MG63 (cell line): Measurements from ENCODE around the gene TF. TPM values are rescaled to one million over a fixed set of nuclear protein-coding genes. Genes with fewer than 3 reads are reported as not detected.

Experiments
- DNase-seq: peaks from one replicate; pipeline ENCODE4 v3.0.0-alpha.2; 2020
- H3K27me3 ChIP-seq: fragments of 250-450 bp; sonication (Bioruptor Pico); 2 replicates; pipeline ENCODE4 v1.5.1; 2020; ENCODE audit warnings: mild to moderate bottlenecking, moderate library complexity
- H3K36me3 ChIP-seq: fragments of 250-450 bp; sonication (Bioruptor Pico); 2 replicates; pipeline ENCODE4 v1.5.1; 2020; ENCODE audit warnings: mild to moderate bottlenecking, moderate library complexity
- H3K4me3 ChIP-seq: fragments of 250-450 bp; sonication (Bioruptor Pico); 2 replicates; pipeline ENCODE4 v1.5.1; 2020; ENCODE audit warnings: mild to moderate bottlenecking, moderate library complexity
- H3K9me3 ChIP-seq: fragments of 250-450 bp; sonication (Bioruptor Pico); 2 replicates; pipeline ENCODE4 v1.5.1; 2020; ENCODE audit warnings: mild to moderate bottlenecking, moderate library complexity
- total RNA-seq: library from RNA; depleted of rRNA; stranded (reverse); fragments of >200 nt; shearing (Covaris generic); gene quantifications from 2 replicates; pipeline ENCODE4 v1.2.3, GENCODE V29; 2014; ENCODE audit warnings: low replicate concordance

Gene TF
- total RNA-seq, 1 experiment from 2014 or later: not detected

DNA sequence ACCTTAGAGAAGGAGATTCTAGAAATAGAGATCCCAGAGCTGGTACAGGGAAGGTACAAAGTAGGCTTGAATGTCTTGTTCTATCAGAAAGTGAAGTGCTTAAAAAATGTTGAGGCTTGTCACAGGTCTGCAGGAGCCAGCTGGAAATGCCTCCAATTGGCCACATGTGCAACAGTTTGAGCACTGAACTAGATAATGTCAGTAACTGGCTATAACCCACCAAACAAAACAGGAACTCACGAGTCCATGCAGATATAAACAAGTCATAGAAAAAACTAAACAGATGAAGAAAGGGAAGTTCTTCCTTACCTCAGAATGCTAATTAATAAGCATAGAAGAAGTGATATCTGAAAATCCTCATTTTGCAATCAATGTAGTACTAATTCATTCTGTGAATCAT lies 11.9 kb upstream of the TF start:
- Histone ChIP-seq H3K4me3 (no peak overlapping the region), H3K27me3 (peaks cover 8% of the 10 kb centered on the region), H3K9me3 (peaks cover 9% of the 10 kb centered on the region; the same call in 1 of the 2 replicates), H3K36me3 (no peaks in the 10 kb centered on the region)
- DNase-seq: no peak

GRCh38 chr3:133742351-133743091 lies 3.7 kb upstream of the TF start:
- no peaks in the 10 kb centered on the region; the same call in 1 of the 2 replicates for H3K9me3 ChIP-seq
- peak; percentile 45 for DNase-seq
- H3K36me3 ChIP-seq: no peaks in the 10 kb centered on the region
- no peaks in the 10 kb centered on the region; the same call in 1 of the 2 replicates for H3K27me3 ChIP-seq
- H3K4me3 ChIP-seq: no peak overlapping the region

- Histone ChIP-seq H3K36me3 (no peaks in the 10 kb centered on the region), H3K27me3 (no peaks in the 10 kb centered on the region), H3K9me3 (no peaks in the 10 kb centered on the region; the same call in 1 of the 2 replicates), H3K4me3 (no peak overlapping the region)
- DNase-seq: no peak
These were observed 2.0 kb upstream of the TF start for GRCh38 chr3:133744241-133744640.

DNA sequence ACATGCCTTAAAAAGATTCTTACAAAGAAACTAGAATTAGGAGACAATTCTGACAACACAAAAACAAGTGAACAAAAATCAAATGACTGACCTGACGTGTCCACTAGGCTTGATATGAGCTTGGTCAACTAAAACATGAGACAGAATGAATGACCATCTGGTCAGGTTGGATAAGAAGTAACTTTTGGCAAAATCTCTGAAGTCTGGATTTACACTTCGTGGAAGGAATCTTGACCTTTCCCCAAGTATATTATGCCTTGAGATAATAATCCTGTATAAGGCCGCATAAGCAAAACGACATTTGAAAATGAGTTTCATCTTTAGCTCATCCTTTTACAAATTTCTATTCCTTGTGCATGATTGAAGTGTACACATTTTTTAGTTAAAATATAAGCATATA lies 1.1 kb upstream of the TF start:
- H3K4me3 ChIP-seq: no peak overlapping the region
- H3K9me3 ChIP-seq: no peaks in the 10 kb centered on the region
- H3K36me3 ChIP-seq: no peaks in the 10 kb centered on the region
- no peak for DNase-seq
- H3K27me3 ChIP-seq: no peaks in the 10 kb centered on the region

DNA sequence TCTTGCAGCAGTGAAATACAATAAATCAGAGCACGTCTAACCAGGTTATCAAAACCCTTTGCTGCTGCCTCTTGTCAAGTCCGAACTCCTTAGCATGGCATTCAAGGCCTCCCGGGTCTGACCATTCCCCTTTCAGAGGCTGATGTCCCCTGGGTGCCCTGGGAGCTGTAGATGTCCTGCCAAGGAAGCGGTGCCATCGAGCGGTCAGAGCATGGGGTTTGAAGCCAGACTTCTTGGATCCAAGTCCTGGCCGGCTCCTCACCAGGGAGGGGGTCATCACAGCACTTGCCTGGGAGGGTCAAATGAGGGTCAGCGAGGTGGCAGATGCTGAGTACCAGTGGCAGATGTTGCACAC lies 496 bp downstream of the TF start:
- H3K36me3 ChIP-seq: no peaks in the 10 kb centered on the region
- no peaks in the 10 kb centered on the region for H3K27me3 ChIP-seq
- H3K9me3 ChIP-seq: no peaks in the 10 kb centered on the region
- DNase-seq: no peak
- H3K4me3 ChIP-seq: no peak overlapping the region

DNA sequence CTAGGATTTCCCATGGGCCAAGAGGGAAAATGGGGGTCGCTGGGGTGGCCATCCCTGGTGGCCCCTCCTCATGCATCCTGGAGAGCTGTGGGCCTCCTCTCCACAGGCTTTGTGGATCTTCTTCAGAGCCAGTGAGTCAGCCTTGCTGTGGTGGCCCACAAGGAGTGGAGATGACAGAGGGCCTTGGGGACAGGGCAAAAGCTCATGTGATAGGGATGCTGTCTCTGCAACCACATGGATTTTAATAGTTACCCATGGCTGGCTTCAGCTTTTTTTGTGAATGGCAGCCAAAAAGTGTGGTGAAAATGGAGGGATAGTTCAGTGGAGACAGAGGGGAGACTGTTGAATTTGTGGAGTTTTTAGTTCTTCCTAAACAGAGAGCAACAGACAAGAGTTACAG lies 1.2 kb downstream of the TF start:
- H3K27me3 ChIP-seq: no peaks in the 10 kb centered on the region
- no peaks in the 10 kb centered on the region for H3K9me3 ChIP-seq
- no peak for DNase-seq
- no peak overlapping the region for H3K4me3 ChIP-seq
- no peaks in the 10 kb centered on the region for H3K36me3 ChIP-seq

DNA sequence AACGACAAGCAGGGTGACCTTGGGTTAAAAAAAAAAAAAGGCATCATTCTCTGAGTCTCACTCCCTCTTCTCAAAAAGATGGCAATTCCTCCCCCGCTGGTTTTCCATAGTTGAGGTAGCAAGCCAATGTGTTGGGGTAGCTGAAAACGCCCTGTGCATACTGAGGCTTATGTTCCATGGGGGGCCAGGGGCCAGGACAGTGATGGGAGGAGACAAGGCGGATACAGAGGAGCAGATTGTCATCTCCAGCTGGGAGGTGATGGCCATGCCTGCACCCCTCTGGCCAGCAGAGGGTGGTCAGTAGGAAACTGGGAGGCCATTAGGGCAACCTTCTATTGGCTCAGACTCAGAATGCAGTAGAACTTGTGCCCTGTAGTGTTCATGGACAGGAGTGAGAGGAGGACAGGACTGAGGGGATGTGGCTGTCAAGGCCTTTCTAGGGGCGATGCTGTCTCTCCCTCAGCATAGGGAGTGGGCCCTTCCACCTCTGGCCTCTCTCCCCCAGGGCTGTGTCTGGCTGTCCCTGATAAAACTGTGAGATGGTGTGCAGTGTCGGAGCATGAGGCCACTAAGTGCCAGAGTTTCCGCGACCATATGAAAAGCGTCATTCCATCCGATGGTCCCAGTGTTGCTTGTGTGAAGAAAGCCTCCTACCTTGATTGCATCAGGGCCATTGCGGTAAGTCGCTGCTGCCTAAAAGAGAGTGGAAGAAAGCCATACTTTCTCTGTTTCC lies 1.9 kb downstream of the TF start:
- Histone ChIP-seq H3K9me3 (no peaks in the 10 kb centered on the region), H3K4me3 (no peak overlapping the region), H3K27me3 (no peaks in the 10 kb centered on the region), H3K36me3 (no peaks in the 10 kb centered on the region)
- DNase-seq: no peak

DNA sequence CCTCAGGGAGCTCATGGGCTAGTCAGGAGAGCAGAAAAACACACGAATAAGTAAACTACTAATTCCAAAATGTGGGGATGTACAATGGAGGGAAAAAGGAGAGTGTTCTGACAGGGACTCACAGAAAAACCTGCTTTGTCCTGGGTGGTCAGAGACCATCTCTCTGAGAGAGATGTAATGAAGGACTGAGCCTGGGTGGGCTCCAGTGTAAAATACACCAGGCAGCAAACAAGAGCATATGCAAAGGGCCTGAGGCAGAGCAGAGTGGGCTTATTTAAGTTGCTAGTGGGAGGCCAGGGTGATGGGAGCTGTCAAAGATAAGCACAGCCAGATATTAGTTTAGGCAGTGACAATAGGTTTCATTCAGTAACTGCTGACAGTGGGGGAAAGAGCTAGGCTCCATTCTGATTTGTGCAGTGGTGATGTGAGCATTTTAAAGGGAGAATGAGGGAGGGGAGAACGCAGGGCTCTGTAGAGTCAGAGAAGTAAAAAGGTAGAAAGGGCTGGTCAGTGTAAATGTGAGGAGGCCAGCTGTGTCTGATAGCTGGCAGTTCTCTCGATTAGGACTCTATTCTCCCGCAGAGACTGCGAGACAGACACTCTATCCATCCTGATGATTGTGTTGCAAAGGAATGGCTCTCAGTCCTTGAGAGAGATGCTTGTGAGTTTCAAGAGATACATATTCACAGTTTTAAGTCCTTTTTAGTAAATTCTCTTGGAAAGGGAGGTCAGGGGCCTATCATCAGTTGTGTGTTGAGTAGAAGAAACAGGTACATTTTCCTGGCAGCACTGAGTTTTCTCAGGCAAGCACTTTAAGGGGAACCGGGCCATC lies 3.5 kb downstream of the TF start:
- no peaks in the 10 kb centered on the region for H3K36me3 ChIP-seq
- no peak for DNase-seq
- no peak overlapping the region for H3K4me3 ChIP-seq
- H3K27me3 ChIP-seq: no peaks in the 10 kb centered on the region
- no peaks in the 10 kb centered on the region for H3K9me3 ChIP-seq

- Histone ChIP-seq H3K36me3 (no peaks in the 10 kb centered on the region), H3K27me3 (no peaks in the 10 kb centered on the region), H3K4me3 (no peak overlapping the region), H3K9me3 (no peaks in the 10 kb centered on the region)
- DNase-seq: no peak
These were observed 4.1 kb downstream of the TF start for GRCh38 chr3:133750259-133750656.

- Histone ChIP-seq H3K36me3 (no peaks in the 10 kb centered on the region), H3K9me3 (no peaks in the 10 kb centered on the region), H3K4me3 (no peak overlapping the region), H3K27me3 (no peaks in the 10 kb centered on the region)
- DNase-seq: no peak
These were observed 7.0 kb downstream of the TF start for GRCh38 chr3:133753107-133753778.

DNA sequence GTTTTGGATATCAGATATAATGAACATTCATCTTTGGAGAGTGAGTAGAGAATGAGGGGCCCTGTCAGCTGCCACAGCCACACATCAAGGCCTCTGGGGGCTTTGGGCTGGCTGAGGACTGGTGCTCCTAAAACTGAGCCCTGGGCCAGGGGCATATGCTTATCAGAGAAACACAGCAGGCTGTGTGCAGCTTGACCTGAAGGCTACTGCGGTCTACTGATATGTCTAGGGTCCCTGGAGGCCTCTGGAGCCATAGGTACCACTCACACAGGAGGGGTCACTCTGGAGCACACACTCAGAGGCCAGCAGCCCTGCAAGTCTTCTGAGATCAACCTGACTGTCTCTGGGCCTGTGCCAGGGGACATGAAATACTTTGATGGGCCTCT lies 7.6 kb downstream of the TF start:
- DNase-seq: no peak
- Histone ChIP-seq H3K27me3 (no peaks in the 10 kb centered on the region), H3K9me3 (no peaks in the 10 kb centered on the region), H3K4me3 (no peak overlapping the region), H3K36me3 (no peaks in the 10 kb centered on the region)

DNA sequence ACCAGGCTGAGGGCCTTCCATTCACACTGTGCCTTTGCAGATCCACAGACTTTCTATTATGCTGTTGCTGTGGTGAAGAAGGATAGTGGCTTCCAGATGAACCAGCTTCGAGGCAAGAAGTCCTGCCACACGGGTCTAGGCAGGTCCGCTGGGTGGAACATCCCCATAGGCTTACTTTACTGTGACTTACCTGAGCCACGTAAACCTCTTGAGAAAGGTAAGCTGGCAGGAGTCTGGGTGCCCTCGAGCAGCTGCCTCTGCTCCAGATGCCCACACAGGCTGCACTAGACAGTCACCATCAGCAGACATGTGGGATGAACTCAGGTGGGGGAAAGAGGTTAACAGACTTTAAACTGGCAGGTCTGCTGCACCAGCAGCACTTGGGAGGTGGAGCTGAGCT lies 8.3 kb downstream of the TF start:
- H3K9me3 ChIP-seq: no peaks in the 10 kb centered on the region
- no peaks in the 10 kb centered on the region for H3K36me3 ChIP-seq
- no peaks in the 10 kb centered on the region for H3K27me3 ChIP-seq
- no peak overlapping the region for H3K4me3 ChIP-seq
- no peak for DNase-seq

- Histone ChIP-seq H3K27me3 (peaks cover 1% of the 10 kb centered on the region; the same call in 1 of the 2 replicates), H3K36me3 (no peaks in the 10 kb centered on the region), H3K9me3 (no peaks in the 10 kb centered on the region), H3K4me3 (no peak overlapping the region)
- no peak for DNase-seq
These were observed 9.0 kb downstream of the TF start for GRCh38 chr3:133754973-133755828.

DNA sequence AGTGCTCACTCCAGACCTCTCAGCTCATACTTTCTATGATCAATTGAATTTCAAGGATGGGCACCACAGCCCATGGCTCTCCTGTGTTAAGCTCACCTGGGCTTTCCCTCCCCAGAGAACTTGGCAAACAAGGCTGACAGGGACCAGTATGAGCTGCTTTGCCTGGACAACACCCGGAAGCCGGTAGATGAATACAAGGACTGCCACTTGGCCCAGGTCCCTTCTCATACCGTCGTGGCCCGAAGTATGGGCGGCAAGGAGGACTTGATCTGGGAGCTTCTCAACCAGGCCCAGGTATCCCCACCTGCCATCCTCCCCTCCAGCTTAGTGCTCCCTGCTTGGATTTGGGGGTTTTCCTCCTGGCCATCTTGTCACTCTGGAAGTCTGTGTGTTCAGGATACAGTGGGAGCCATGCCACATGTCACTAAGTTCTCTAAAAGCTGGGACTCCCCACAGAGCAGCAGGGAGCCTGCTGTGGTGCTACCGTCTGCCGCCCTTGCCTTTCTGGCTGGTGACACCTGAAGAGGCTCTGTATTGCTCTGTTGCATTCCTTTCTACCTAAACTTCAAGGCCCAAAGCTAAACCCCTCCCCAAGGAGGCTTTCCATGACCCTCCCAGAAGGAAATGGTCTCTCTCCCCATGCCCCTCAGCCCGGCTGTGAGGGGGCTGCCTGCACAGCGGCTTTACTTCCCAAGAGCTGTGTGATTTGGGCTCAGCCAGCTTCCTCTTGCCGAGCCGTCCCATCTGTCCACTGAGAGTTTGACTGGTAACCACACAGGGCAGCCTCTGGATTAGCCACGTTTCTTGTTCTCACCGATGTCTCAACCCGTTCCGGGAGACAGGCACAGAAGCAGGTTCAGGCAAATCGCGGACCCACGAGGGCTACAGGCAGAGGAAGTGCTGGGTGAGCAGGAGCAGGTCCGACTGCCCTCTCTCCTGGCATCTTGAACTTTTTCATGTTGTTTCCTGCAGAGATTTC lies 10.8 kb downstream of the TF start:
- DNase-seq: no peak
- Histone ChIP-seq H3K36me3 (no peaks in the 10 kb centered on the region), H3K4me3 (no peak overlapping the region), H3K9me3 (no peaks in the 10 kb centered on the region), H3K27me3 (peaks cover 8% of the 10 kb centered on the region)
